GM12891 (cell line): ENCODE measurements around the gene OR2T10.
A peak's percentile ranks its signal among the peaks of the same experiment; 100 is the strongest.

ENCODE experiments used
- DNase-seq: peaks from one replicate; pipeline ENCODE4 v3.0.0; 2011; ENCODE audit warnings: low spot score; ENCODE audit not compliant: insufficient read length
- FAIRE-seq: peaks from 2 replicates; lab custom pipeline; 2011; peaks lifted over from hg19 to GRCh38; lab: Jason Lieb, UNC
- PAX5 ChIP-seq: IDR thresholded peaks from 2 replicates; pipeline ENCODE4 v1.6.1; 2011; ENCODE audit warnings: low read length, moderate library complexity, mild to moderate bottlenecking; ENCODE audit not compliant: insufficient read depth, severe bottlenecking
- POLR2A ChIP-seq: IDR thresholded peaks from 2 replicates; pipeline ENCODE4 v1.6.1; 2011; ENCODE audit warnings: low read depth, low read length, control low read depth
- POLR2AphosphoS5 ChIP-seq: IDR thresholded peaks from 2 replicates; pipeline ENCODE4 v1.6.1; 2011; ENCODE audit warnings: low read depth, low read length, control low read depth
- POU2F2 ChIP-seq: IDR thresholded peaks from 2 replicates; pipeline ENCODE4 v1.6.1; 2011; ENCODE audit warnings: low read depth, mild to moderate bottlenecking, control low read depth, low read length, moderate library complexity
- SPI1 ChIP-seq: IDR thresholded peaks from 2 replicates; pipeline ENCODE4 v1.6.1; 2011; ENCODE audit warnings: low read depth, low read length, control low read depth
- TAF1 ChIP-seq: IDR thresholded peaks from 2 replicates; pipeline ENCODE4 v1.6.1; 2011; ENCODE audit warnings: low read depth, low read length, control low read depth

Gene OR2T10

DNA sequence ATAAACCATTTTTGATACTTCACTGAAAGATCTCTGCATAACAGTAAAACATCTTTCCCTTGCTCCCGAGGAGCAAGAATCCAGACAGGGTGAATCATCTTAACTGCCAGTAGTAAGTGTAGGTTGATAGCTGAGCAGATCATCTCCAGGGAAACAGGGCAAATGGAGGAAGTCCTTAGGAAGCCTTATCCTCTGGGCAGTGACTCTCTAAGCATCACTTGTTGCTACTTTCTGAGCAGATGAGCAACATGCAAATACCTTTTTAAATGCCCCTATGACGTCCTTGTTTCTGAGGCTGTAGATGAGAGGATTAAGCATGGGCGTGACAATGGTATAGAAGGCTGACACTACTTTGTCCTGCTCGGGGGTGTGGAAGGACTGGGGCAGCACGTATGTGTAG, 28.5 kb upstream of the OR2T10 start:
- no peak for DNase-seq
- no peak for TF ChIP-seq POLR2AphosphoS5
- no peak for TF ChIP-seq TAF1
- TF ChIP-seq PAX5, result no peak
- TF ChIP-seq POU2F2, result no peak
- TF ChIP-seq SPI1, result no peak
- TF ChIP-seq POLR2A, result no peak
- no peak for FAIRE-seq

DNA sequence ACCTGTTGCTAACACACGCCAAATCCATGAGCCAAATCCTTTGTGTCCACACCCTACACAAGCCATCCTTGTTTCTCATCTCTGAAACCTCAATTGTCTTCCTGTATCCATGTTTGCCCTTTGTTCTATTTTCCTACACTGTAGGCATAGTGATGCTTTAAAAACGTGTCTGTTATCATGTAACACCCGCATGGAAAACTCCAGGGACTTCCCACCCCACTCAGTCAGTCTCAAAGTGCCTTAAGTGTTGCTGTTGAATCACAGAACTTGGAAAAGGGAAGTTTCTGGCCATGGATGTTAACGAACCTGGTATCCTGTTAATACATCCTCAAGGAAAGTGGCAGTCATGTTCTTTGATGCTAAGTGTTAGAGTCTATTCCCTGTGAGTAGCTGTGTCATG, 27.7 kb upstream of the OR2T10 start:
- TF ChIP-seq PAX5 (no peak), SPI1 (no peak), POLR2AphosphoS5 (no peak), POU2F2 (no peak), POLR2A (no peak), TAF1 (no peak)
- no peak for FAIRE-seq
- DNase-seq, result no peak

DNA sequence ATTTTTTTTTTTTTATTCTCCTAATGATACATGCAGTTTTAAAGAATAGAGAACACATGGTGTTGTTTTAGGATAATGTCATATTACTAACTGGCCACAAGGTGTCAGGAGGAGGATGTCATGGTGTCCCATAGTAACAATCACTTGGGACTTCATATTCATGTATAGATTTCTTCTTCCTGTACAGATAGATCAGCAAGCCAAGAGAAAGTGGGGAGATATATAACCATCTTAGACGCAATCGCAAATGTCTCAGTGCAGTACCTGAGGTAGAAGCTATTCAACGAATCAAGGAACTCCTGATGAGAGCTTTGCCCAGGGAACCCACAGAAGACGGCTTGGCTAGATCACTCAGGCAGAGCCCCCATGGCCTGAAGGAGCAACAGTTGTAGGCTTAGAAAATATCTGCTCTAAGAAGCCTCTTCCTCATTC, 25.1 kb upstream of the OR2T10 start:
- TF ChIP-seq TAF1, result no peak
- TF ChIP-seq SPI1, result 0 out of 2 replicates have a peak, but pooled peaks have one; percentile 12
- TF ChIP-seq POU2F2, result no peak
- DNase-seq, result peak; percentile 6
- no peak for FAIRE-seq

DNA sequence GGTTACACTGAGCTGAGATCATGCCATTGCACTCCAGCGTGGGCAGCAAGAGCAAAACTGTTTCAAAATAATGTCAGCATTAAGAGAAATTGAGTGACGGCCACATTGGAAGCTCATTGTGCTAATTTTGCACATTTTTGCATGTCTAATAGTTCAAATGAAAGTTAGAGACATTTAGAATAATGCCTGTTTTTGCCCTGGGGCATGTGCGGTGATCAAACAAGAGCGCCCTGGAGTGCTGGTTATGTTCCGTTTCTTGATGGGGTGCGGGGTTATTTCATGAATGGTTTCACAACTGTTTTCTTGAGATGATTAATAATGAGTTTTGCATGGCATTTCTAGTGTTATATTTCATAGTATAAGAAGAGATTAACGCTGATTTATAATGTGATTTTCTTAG, 24.3 kb upstream of the OR2T10 start:
- no peak for FAIRE-seq
- no peak for DNase-seq
- no peak for TF ChIP-seq TAF1
- TF ChIP-seq SPI1, result no peak
- no peak for TF ChIP-seq POLR2A
- TF ChIP-seq POU2F2, result no peak
- no peak for TF ChIP-seq POLR2AphosphoS5
- no peak for TF ChIP-seq PAX5

DNA sequence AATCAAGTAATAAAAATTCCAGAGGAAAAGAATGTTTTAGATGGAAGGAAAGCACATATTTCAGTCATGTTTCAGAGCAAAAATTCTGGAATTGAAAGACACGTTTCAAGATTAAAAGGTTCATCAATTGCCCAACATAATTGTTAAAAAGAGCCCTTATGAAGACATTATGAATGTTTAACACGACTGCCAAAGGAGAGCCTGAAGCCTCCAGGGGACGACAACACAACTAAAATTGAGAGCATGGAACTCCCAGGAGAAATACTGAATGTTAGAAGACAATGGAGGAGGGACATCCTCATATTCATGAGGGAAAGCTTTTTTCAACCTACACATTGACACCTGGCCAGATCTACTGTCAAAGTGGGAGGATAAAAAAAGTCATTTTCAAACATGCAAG, 21.4 kb upstream of the OR2T10 start:
- no peak for TF ChIP-seq POU2F2
- no peak for TF ChIP-seq POLR2AphosphoS5
- no peak for TF ChIP-seq PAX5
- no peak for TF ChIP-seq TAF1
- TF ChIP-seq POLR2A, result no peak
- no peak for TF ChIP-seq SPI1
- DNase-seq (no peak), FAIRE-seq (no peak)

DNA sequence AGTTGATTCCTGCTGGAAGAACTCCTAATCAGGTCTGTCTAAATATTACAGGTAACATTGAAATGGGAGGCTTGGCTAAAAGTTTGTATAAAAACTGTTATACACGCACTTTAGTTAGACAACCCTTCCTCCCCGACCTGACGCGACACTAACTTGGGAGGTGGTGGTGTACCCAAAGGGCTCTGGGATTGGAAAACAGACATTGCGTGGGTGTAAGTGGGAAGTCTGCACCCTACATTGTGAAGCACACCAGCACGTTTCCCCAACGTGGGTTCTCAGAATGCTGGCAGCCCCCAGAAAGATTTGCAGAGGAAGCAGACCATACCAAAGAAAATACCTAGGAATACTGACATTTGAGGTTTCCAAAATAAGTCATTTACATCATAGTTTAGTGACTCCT, 20.6 kb upstream of the OR2T10 start:
- TF ChIP-seq SPI1 (no peak), POLR2A (no peak), TAF1 (no peak), PAX5 (no peak), POLR2AphosphoS5 (no peak), POU2F2 (no peak)
- DNase-seq, result no peak
- FAIRE-seq, result no peak

DNA sequence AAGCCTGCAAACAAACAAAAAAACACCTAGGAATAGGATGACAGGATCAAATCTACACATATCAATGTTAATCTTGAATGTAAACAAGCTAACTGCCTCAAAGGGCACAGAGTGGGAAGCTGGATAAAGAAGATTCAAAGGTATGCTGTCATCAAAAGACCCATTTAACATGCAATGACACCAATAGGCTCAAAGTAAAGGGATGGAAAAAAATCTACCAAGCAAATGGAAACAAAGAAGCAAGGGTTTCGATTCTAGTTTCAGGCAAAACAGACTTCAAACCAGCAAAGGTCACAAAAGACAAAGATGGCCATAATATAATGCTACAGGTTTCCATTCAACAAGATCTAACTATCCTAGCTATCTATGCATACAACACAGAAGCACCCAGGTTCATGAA, 16.2 kb upstream of the OR2T10 start:
- no peak for FAIRE-seq
- no peak for DNase-seq
- TF ChIP-seq PAX5, result no peak
- no peak for TF ChIP-seq SPI1
- no peak for TF ChIP-seq POLR2AphosphoS5
- no peak for TF ChIP-seq POLR2A
- TF ChIP-seq POU2F2, result no peak
- no peak for TF ChIP-seq TAF1

DNA sequence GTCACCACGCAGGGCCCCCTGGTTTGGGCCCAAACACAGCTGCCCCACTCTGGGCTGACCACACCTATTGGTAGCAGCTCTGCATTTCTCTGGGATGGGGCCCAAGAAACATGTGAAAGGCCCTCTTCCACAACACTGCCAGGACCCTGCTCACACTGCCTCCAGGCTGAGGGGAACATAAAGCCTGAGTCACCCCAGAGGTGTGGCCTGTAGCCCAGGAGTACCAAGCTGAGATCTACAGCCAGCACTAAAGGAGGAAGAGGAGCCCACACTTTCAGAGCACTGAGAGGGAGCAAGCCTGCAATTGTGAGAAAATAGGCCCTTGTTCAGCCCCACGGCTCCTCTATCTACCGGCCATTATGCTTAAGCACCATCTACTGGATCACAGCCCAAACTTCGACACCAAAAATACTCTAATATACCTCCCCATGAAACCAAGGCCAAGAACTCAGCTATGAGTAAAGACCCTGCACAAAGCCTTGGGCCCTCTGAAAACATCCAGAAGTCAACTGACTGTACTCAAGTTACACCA, 14.4 kb upstream of the OR2T10 start:
- no peak for FAIRE-seq
- TF ChIP-seq POU2F2, result no peak
- no peak for TF ChIP-seq PAX5
- no peak for TF ChIP-seq POLR2A
- TF ChIP-seq SPI1, result no peak
- no peak for TF ChIP-seq POLR2AphosphoS5
- TF ChIP-seq TAF1, result no peak
- no peak for DNase-seq

DNA sequence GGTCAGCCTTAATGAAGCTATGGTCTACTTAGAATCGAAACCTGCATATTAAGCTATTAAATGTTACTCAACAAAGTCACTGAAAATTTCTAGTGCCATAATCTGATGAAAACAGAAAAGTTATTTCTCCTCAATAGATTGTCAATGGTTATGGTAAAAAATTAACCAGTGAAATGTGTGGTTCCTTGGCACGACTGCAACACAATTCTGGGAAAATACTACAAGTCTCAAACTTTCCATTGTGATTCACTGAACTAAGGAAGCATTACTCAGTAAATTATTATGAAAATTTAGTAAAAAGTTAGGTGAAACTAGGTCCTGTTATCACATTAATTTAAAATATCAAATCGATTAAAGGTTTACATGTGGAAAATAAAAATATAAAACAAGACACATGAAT, 12.8 kb upstream of the OR2T10 start:
- DNase-seq (no peak), FAIRE-seq (no peak)
- TF ChIP-seq POLR2A (no peak), TAF1 (no peak), SPI1 (no peak), PAX5 (no peak), POU2F2 (no peak), POLR2AphosphoS5 (no peak)

DNA sequence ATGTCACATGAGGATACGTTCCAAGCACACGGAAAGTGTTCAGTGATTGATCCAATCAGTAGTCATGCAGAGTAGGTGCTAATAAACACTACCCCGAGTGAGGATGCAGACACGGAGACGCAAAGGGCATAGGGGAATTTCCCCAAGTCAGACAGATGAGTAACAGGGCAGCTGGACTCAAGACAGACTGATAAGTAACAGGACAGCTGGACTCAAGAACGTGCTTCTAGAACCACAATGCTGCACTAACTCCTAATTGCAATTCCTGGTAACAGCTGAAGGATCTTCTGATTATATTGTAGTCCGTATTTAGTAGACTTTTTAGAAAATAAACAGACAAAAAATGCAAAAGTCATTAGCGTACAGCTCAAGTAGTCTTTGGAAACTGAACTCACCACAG, 1.9 kb upstream of the OR2T10 start:
- DNase-seq, result no peak
- no peak for FAIRE-seq
- TF ChIP-seq POLR2A, result no peak
